ENCODE data around the gene NINJ1. TPM values are rescaled to one million over a fixed set of nuclear protein-coding genes. Genes with fewer than 3 reads are reported as not detected.

Gene NINJ1, protein sequence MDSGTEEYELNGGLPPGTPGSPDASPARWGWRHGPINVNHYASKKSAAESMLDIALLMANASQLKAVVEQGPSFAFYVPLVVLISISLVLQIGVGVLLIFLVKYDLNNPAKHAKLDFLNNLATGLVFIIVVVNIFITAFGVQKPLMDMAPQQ
- 35.4 and 52.0 TPM in 2 replicates for total RNA-seq

DNA sequence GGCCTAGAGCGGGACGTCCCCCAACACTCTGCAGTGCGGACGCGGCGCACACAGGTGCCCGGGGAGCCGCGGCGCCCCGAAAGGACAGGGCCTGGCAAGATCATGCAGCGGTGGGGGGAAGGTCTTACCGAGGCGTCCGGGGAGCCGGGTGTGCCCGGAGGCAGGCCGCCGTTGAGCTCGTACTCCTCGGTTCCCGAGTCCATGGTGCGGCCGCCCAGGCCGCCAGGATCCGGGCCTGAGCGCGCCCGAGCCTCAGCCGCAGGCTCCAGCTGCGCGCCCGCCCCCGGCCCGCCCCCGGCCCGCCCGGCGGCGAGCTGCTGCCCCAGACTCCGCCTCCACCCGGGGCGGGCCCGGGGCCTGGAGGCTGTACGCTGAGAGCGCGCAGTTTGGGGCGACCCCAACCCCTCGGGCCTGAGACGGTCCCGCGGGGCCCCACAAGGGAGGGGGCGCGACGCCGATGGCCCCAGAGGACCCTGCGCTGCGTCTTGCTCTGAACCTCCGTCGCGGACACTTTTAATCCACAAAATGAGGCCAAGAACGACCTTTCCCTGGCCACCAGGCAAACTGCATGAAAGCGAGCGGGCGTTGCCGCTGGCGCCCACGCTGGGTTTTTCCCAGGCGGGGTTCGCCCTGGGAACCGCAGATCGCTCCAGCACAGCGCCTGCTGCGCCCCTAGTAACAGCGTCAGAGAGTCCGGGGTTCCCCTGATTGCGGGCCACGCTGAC is at the start of gene NINJ1:
Gene NINJ1 (minus strand): TSS at position 237 of the 725 bp plus-strand sequence. CDS start 34 bp downstream, at position 203.
- peak; percentile 77 for DNase-seq

DNA sequence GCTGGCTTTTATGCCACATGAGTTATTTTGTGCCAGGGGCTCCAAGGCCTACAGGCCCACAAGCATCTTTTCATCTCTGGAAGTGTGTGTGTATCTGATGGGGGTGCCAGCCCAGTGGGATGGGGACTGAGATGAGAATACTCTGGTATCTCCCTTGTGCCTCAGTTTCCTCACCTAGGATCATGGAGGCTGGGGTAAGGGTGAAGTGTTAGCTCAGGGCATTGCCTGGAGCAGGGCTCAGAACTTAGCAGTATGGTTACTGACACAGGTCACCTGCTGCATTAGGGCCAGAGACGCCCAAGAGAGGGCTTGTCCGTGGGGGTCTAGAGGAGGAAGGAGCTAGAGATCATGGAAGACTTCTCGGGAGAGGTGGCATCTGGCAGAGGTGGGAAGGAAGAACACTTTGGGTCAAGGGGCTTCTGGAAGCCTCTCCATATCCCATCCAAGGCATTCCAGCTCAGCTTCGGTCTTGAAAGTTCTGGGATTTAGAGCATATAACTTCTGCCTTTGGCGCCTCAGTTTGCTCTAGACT is 49.1 kb upstream of the NINJ1 start:
- DNase-seq = no peak

DNA sequence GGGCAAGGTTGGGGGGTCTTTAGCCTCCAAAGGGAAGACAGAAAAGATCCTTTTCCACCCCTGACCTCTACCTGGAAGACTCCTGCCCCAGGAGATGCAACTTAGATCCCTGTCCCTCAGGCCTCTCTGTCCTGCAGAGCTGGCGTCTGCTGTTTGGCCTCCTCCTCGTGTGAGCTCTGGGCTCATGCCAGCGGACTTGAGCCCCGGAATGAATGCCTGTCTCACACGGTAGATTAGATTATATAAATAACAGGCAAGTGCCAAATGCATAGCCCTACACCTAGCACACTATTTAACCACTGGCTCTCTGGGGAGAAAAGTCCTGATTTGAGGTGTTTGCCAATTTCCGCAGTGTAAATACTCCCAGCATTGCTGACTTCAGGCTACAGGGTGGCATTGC is 48.5 kb upstream of the NINJ1 start:
- no peak for DNase-seq

DNA sequence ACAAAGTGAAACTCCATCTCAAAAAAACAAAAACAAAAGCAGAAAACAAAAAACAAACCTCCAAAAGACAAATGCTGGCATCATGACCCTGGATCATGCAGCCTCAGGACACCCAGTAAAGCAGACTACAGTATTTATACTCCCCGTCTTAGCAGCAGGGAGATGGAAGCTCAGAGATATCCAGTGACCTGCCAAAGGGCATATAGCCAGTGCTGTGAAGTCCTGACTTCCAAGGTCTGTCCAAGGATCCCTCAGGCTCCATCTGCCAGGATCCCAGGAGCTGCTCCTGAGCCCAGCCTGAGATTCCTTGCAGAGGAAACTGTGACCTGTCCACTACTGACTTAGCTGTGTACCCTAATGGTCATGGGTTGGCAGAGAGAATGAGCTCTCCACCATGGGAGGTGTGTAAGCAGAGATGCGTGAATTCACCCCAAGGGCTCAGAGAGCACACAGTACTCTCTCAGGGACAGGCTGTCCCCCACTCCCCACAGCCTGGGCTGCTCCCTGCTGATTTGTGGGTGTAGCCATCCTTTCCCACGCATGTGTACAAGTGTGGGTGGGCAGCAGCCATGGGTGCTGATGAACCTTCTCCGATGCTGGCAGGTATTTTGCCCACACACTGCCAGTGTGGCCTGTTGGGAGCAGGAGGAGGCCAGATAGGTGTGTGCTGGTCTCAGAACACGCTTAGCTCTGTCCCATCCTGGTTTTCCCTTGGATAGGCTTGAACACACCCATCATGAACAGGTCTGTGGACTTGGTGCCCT is 47.8 kb upstream of the NINJ1 start:
- DNase-seq = no peak

DNA sequence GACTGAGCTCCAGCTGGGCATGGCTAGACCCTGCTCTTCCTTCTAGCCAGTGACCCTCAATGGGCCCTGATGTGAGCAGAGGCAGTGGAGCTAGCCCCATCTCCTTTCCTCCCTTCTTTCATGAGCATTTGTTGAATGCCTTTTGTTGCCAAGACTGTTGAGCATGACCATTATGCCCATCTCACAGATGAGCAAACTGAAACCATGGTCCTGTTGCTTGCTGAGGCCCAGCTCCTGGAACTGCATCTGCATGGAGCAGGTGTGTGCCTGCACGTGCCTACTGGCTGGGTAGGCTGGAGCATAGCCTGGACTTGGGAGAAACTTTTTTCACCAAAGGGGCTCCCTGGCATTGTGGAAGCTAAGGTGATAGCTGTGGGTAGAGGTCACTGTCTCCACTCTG is 46.9 kb upstream of the NINJ1 start:
- no peak for DNase-seq

DNA sequence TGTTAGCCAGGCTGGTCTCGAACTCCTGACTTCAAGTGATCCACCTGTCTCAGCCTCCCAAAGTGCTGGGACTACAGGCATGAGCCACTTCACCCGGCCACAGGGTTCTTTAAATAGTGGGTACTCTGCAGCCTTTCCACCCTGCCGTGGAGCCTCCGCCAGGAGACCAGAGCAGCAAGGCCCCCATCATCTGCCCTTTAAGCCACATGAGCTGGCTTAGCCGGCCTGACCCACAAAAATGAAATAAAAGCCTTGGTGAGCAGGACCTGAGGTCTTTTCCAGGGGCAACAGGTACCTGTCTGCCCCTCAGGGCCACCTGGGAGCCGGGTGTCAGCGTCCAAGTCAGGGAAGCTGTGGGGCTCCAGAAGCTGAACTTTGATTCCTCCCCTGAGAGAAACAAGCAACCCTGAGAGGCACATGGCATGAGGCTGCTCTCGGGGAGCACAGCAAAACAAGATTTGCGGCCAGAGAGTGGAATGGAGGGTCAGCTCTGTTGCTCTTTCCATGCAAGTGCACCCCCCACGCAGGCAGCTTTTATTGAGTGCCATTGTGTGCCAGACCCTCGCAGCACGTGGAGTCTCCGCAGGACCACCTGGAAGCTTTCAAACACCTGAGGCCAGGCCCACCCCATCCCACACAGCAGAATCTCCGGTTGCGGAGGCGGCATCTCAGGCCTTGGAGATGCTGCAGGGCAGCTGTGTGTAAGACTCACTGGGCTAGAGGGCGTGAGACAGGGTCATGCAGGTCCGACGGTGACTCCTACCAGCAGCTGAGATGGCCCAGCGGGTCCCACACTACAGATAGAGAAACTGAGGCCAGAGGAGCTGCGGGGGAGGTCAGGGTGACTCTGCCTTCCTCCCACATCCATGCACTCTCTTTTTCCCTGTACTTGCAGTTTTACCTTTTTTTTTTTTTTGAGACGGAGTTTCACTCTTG is 45.1 kb upstream of the NINJ1 start:
- DNase-seq = no peak

DNA sequence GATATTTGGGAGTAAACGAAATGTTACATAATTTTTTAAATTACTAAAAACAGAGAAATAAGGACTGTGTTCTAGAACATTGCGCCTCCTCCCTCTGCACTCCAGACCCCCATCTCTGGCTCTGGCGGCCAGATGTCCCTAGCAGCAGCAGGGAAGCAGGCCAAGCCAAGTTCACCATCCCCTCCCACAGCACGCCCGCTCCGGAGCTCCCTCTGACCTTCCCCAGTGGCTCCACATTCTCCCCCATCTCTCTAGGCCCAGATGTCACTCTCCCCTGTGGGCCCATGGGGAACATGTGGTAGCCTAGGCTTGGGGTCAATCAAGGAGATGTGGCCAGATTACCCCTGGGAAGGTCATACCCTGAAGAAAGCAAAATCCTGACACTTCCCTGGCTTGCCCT is 43.6 kb upstream of the NINJ1 start:
- DNase-seq = no peak

DNA sequence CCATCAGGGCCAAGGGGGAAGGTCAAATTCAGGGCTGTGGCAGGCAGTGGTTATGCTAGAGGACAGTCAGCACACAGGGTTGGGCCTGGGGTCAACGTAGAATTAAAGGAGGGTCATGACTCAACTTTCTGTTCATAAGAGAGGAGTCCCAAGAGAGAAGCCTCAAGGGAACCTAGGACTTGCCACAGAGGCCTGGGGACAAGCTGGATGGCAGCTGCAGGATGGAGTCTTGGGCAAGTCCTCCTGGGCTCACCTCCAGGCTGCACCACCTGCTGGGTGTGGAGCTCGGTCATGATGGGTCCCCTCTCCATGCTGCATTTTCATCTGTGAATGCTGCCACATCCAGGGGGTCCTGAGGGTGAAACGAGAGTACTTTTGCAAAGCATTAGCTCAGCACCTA is 40.9 kb upstream of the NINJ1 start:
- no peak for DNase-seq

DNA sequence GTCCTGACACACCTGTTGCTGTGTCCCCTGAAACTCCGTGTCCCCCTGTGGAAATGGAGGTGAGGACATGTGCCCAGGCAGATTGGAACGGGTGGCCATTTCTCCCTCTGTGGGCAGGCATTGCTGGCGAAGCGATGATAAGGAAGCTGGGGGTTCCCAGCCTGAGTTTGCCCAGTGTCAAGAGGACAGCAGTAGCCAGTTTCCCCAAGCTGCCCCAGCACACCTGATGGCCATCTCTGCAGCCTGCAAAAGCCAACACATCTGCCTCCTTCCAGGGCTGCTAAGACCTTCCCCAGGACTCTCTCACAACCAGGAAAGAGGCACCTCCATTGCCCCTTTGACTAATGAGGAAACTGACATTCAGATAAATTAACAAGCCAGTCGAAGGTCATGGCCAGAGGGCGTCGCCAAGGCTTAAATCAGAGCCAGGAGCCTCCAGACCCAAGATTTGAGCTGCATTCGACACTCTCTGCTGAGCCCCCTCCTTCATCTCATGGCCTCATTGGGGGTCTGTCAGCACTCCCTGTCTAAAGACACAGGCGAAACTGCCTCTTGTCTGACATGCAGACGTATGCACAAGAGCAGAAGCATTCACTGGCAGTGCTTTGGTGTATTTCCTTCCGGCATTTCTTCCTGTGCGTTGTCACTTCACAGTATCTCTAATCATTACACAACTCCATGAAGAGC is 39.5 kb upstream of the NINJ1 start:
- peak; percentile 37 for DNase-seq

DNA sequence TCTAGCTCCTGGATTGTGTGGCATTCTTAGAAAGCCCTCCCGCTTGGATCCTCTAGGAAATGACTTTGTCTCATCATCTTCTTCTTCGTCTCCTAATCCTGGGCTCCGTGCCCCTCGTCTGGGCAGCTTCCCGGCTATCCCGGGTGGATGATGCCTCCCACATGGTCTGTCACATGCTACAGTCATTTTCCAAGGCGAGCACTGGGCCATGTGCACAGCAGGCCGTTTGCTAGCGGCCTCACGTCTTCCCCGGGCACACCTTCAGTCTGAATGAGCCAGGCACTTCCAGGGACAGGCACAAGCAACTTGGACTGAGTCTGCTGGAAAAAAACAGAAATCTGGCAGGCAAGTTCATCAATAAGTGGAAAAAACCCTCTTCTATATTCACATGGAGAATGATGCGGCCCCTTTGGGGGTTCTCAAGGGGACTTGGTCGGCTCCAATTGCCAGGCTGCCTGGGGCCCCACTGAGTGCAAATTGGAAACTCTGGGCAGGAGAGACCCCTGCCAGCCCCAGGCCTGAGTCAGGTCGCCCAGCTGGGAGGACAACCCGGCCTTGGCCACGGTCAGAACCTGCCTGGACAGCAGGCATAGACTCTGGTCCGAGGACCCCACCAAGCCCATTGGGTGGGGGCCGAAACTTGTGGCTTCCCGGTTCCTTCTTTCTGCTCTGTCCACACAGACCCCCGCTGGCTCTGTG is 38.8 kb upstream of the NINJ1 start:
- no peak for DNase-seq

DNA sequence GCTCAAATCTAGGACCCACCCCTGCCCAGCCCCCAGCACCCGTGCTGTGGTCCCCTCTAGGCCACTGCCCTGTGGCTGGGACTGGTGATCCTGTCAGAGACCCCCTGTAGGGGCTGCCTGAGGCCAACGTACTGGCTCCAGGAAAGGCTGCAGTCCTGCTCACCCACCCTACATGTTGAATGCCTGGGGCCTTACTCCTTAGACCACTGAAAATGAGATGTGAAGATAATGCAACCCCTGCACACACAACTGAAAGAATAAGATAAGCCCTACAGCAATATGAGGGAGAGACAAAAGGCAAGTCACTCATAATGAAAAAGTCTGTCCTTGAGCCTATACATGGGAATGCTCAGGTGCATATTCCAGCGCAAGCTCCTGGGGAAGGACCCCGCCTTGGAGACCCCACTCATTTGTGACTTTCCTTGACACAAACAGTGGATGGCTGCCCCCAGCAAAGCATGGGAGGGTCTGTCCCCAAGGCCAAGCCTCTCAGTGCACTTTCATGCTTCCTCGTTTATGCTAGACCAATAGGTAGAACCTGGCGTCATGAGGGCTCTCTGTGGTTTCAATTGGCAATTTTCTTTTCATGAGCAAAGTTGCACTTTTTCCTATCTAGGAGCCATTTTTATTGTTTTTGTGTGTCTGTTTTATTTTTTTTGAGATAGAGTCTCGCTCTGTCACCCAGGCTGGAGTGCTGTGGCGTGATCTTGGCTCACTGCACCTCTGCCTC is 37.4 kb upstream of the NINJ1 start:
- no peak for DNase-seq

DNA sequence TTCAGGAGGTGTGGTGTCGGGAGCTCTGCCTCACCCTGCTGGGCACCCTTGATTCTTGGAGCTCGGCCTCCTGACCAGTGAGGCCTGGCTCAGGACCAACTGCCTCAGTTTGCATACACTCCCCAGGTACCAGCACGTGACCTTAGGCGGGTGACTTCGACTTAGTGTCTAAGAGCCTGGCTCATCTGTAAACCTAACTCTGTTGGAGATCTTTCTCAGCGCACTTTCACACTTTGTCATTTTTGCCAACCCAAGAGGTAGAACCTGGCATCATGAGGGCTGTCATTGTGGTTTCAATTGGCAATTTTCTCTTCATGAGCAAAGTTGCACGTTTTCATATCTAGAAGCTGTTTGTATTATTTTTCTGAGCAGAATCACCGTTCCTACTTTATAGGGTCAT is 36.5 kb upstream of the NINJ1 start:
- DNase-seq = no peak

DNA sequence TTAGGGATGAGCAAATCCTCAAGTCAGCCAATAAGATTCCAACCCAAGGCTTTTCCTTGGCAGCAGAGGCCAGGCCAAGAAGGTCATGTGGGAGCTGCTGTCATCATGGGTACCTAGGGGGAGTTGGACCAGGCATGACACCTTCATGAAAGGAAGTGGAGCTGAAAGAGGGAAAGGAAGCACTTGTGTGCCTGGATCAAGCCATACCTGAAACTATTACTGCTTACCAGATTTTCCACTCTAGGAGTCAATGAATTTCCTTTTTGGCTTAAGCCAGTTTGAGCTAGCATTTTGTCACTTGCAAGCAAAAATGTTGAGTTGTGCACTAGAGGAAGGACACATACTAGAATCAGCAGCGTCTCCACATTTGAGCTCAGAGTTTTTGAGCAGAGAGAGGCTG is 35.4 kb upstream of the NINJ1 start:
- no peak for DNase-seq

DNA sequence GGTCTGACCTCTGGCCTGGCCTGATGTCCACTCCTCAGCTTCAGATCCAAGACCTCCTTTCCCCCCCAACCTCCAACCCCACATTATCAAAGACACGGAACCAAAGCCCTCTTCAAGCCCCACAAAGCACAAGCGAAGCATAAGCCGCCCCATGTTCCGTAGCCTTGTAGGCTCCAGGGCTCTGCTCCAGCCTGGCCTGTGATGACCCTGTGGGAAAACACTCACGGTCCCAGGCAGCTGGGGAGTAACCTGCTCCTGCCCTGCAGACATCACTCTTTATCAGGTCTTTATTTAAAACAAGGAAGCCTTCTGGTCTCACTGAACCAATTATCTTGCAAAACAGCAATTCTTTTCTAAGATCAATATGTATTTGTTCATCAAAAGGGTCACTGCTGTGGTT is 34.5 kb upstream of the NINJ1 start:
- DNase-seq = no peak

DNA sequence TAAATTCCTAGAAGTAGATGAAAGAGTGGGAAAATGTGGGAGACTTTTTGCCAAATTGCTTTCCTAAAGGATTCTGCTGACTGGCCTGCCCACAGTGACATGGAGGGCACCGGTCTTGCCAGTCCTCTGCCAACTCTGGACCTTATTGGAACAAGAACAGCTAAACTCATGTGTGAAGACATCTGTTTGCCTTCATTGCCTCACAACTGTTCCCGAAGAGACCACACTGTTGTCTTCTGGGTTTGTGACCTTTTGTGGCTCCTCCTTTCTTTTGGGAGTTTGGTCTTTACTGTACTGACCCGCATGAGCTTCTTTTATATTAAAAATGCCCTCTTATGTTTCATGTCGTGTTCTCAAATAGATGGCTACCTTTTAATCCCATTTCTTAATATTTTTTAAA is 33.8 kb upstream of the NINJ1 start:
- no peak for DNase-seq

DNA sequence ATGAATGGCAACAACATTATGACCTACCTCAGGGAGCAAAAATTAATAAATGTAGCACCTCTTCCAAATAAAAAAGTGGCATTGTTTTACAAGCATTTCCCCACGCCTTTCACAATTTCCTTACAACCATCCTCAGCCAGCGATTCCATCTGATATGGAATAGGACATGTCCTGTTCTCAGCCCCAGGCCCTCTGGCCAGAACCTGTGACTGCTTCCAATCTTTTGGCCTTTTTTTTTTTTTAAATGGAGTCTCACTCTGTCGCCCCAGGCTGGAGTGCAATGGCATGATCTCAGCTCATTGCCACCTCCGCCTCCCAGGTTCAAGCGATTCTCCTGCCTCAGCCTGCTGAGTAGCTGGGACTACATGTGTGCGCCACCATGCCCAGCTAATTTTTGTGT is 33.1 kb upstream of the NINJ1 start:
- DNase-seq = no peak

DNA sequence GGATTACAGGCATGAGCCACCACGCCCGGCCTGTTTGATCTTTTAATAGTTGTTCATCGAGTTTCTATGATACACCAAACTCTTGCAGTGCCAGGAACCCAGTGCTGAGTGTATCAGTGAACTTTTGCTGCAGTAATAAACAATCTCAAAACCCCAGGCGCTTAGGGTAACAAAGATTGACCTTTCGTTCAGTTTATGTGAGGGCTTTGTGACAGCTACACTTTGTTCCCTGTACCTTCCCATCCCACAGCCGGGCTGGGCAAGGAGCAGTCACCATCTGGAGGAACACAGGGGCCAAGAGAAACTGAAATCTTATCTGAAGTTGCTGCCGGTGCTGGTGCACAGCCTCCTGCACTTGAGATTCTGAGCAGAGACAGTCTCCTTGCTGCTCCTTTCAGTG is 32.6 kb upstream of the NINJ1 start:
- no peak for DNase-seq

DNA sequence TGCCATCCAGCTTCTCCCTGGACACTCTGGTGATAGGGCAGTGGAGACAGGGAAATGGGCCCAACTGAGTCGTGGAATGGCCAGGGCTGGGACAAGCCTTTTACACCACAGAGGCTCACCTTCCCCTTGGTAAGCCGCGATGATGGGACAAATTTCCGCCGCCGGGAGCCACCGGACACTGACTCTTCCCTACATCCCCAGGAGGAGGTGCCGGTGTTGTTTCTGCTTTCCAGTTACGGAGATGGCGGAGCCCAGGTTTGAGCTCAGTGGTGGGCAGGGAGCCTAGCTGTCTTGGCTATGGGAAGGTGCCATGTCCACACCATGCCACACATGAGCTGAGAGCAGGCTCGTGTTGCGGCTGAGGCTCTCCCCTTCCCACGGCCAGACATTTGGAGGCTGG is 30.0 kb upstream of the NINJ1 start:
- no peak for DNase-seq

DNA sequence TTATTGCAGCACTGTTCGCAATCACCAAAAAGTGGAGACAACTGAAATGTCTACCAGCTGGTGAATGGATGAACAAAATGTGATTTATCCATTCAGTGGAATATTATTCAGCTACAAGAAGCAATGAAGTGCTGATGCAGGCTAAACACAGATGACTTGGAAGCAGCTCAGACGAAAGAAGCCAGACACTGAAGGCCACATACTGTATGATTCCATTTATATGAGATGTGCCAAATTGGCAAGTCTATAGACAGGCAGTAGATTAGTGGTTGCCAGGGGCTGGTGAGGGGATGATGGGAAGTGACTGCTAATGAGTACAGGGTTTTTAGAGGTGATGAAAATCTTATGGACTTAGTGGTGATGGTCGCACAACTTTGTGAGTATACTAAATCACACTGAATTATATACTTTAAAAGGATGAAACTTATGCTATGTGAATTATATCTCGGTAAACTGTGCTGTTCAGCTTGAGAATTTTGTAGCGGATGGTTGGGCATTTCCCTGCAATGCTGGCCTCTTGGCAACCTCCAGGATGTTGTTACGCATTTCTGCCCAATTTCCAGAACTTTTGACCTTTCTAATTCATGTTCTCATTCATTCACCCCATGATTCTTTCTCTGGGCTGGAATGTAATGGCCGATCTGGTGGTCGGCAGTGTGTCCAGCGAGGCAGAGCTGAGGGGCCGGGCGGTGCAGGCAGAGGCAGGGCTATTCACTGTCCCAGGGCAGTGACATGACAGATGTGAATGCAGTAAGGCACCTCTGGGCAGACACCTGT is 27.9 kb upstream of the NINJ1 start:
- DNase-seq = no peak

Measured in dermis blood vessel endothelial cell (primary cell).